ENCODE results near the gene STT3A. TPM values are rescaled to one million over a fixed set of nuclear protein-coding genes. Genes with fewer than 3 reads are reported as not detected.
"Not testable (repeated sequence)": the region's sequence is repeated elsewhere in the genome, so short reads cannot be mapped to it uniquely, and the experiment has no call there.

The STT3A gene
- polyA plus RNA-seq (ENCODE audit: insufficient read length in 12 of 12): 100 to 1,000 TPM in 11 of 12 donors, not detected in 1; 101 to 146 (median 127) TPM
- long read RNA-seq, donor 1, full-length matches to known transcripts: 36 of 57 reads
- long read RNA-seq, donor 1, partial matches to known transcripts: 21 of 57 reads
- long read RNA-seq, donor 1, other reads (novel, unspliced or antisense): 0 of 57 reads
- long read RNA-seq, donor 2, full-length matches to known transcripts: 40 of 45 reads
- long read RNA-seq, donor 2, partial matches to known transcripts: 5 of 45 reads
- long read RNA-seq, donor 2, other reads (novel, unspliced or antisense): 0 of 45 reads
- long read RNA-seq, donor 3, full-length matches to known transcripts: 15 of 15 reads
- long read RNA-seq, donor 3, partial matches to known transcripts: 0 of 15 reads
- long read RNA-seq, donor 3, other reads (novel, unspliced or antisense): 0 of 15 reads
- long read RNA-seq, donor 4, full-length matches to known transcripts: 10 of 10 reads
- long read RNA-seq, donor 4, partial matches to known transcripts: 0 of 10 reads
- long read RNA-seq, donor 4, other reads (novel, unspliced or antisense): 0 of 10 reads
- long read RNA-seq, donor 5: 0 reads
- long read RNA-seq, donor 6, full-length matches to known transcripts: 19 of 19 reads
- long read RNA-seq, donor 6, partial matches to known transcripts: 0 of 19 reads
- long read RNA-seq, donor 6, other reads (novel, unspliced or antisense): 0 of 19 reads
- long read RNA-seq, donor 7, full-length matches to known transcripts: 10 of 10 reads
- long read RNA-seq, donor 7, partial matches to known transcripts: 0 of 10 reads
- long read RNA-seq, donor 7, other reads (novel, unspliced or antisense): 0 of 10 reads
- long read RNA-seq, donor 8, full-length matches to known transcripts: 28 of 28 reads
- long read RNA-seq, donor 8, partial matches to known transcripts: 0 of 28 reads
- long read RNA-seq, donor 8, other reads (novel, unspliced or antisense): 0 of 28 reads
- long read RNA-seq, donor 9, full-length matches to known transcripts: 20 of 25 reads
- long read RNA-seq, donor 9, partial matches to known transcripts: 5 of 25 reads
- long read RNA-seq, donor 9, other reads (novel, unspliced or antisense): 0 of 25 reads
- long read RNA-seq, donor 10, full-length matches to known transcripts: 21 of 34 reads
- long read RNA-seq, donor 10, partial matches to known transcripts: 13 of 34 reads
- long read RNA-seq, donor 10, other reads (novel, unspliced or antisense): 0 of 34 reads
- long read RNA-seq, donor 11, full-length matches to known transcripts: 34 of 34 reads
- long read RNA-seq, donor 11, partial matches to known transcripts: 0 of 34 reads
- long read RNA-seq, donor 11, other reads (novel, unspliced or antisense): 0 of 34 reads

DNA sequence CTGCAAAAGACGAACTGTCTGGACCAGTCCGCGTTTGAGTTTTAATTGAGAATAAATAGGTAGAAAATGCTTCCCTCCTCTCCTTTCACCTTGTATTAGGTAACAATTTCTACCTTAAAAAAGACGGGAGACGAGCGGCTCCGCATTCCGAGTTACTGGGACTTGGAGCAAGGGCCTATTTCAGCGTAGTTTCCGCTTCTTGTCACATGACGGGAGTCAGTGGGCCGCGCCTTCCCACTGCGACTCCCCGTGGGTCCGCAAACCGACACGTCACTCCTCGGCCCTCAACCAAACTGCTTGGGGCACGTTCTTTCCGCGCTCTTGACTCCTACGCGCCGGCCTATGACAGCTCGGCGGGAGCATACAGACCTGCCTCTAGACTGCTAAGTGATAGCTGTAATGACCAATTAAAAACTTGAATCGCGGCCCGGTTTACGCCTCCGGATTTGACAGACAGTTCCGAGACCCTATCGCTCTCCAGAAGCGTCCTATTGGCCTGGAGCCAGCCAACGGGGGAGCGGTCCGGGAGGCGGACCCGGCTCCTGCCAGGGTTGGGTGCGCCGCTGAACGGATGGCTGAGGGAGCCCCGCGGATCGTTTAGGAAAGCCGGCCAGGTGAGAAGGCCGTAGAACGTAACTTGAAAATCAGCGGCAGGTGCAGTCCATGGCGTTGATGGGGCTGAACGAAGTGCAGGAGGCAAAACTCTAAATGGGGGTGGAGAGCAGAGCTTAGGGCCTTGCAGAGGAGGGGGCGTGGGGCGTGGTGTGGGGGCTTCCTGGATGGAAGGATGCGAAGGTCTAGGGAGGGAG, at the start of gene STT3A:
STT3A (plus strand) TSS at position 548 of the 809 bp plus-strand sequence. CDS start 3,064 bp downstream, outside the sequence.
- DNase-seq: peak; percentile 100

DNA sequence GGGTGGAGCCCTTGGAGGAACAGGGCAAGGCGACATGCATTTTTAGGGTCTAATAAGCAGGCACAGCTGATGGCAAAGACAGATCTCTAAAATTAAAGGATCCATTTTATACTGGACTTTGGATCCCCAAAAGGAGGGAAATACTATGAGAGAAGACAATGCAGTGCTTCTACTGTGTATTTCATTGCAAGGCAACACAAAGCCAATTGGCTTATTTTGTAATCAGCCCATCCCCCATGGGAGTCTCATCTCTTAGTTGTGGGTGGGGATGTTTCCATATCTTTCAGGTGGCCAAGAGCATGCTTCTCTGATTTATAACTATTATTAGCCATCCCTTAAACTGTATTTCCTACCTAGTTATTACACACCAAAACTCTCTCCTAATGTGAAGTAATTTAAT, 41.9 kb upstream of the STT3A start:
- DNase-seq: no peak

DNA sequence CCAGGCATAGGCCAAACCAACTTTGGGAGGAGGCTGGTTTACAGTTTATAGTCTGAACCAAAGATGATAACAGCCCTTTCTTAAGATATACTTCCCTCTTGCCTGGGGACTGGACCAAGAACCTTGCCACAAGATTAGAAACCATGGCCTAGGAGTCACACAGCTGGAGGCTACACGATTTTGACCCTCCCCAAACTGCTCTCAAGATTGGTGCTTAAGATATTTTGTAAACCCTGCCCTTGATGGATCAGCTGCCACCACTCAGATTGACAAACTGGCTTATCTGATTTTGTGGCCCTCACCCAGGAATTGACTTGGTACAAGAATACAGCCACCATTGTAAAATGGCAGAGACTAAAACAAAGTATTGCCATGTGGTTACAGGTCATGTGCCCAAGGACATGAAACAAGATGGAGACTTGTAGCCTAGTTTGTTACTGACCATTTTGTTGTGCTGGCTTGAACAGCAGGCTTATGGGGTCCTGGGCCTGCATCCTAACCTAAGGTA, 40.8 kb upstream of the STT3A start:
- no peak for DNase-seq

DNA sequence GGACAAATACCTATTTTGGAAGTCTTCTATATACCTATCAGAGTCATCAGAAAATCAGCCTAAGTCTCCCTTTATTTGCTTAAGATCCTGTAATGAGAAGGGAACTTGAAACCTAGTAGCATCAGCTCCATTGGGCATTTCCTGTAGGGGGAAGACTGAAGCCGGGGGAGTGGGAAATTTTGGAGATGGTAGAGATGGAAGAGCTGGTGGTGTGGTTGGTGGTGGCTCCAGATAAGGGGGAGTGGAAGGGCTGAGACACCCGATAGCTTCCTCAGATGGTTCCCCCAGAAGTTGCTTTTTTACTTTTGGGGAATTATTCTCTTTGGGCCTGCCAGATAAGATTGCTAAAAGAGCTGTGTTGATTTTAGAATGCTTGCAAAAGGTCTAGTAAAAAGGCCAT, 39.7 kb upstream of the STT3A start:
- no peak for DNase-seq

DNA sequence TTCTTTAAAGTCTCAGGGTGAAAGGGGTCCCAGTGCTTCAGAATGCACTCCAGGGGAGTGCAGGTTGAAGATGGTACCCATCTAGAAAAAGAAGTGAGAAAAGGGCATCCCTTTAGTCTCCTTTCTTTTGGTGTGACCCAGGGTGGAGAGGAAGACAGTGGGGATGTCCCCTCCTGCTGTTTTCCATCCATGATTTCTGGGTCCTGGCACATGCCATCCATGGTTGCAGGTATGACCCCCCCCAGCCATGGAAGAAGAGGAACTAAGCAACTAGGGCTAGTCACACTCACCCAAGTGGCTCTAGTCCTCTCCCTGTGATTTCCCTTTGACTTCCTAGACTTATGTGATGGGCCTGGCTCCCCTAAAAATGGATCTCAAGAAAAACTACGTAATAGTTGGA, 39.3 kb upstream of the STT3A start:
- no peak for DNase-seq

DNA sequence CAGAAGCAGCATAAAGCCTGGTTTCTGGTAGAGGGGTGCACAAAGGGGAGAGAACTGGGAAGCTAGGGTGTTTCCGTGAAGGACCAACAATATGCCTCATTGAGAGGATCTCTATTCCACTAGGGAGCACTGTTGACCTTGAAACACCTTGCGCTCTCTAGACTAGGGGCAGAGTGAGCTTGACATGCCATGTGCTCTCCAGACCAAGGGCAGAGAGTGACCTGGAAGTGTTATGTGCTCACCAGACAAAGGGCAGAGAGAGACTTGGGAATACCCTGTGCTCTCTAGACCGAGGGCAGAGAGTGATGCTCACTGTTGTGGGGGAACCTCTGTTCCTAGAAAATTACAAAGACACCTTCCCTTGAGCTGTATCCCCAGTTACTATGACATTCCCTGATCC, 38.6 kb upstream of the STT3A start:
- DNase-seq: no peak

DNA sequence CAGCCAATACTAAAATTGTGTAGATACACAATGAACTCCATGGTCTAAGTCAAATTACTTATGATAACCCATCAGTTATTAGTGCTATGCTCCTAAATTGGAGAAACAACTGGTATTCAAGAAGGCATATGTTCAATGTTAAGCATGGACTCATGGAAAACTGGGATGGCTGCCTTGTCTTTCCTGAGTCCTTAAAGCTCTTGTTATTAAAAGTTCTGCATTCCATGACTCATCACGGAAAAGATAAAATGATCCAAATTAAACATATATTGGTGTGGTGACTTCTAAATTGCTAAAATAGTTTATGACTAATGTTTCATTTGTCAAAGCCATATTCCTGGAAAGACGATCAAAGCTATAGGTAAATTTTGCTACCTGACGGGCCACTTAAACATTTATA, 32.8 kb upstream of the STT3A start:
- no peak for DNase-seq

DNA sequence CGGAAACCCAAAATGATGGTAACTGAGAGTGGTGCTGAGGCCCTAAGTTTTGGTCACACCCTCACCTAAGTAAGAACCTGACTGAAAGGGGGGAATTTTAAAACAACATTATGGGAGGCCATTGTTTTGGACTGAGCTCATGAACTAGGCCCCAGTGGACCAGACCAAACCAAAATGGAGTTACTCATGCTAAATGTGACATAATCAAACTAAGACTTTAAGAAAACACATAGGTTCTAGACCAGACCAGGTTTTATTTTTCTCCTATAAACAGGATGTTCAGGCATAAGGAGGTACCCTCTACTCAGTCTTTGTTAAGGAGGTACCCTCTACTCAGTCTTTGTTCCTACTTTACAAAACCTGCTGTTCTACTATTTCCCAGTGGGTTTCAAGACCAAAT, 30.7 kb upstream of the STT3A start:
- DNase-seq: no peak

DNA sequence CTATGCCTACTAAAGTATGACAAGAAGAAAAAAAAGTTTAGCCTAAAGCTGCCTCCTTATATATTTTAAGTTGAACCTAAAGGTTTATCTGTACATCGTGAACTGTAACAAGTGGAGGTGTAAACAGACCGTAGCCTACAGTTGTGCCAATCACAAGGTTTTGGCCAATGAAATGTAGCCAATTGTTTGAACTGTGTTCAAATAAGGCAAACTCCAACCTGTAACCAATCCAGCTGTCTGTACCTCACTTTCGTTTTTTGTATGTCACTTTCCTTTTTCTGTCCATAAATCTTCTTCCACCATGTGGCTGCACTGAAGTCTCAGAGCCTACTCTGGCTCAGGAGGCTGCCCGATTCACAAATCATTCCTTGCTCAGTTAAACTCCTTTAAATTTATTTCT, 30.2 kb upstream of the STT3A start:
- DNase-seq: no peak

DNA sequence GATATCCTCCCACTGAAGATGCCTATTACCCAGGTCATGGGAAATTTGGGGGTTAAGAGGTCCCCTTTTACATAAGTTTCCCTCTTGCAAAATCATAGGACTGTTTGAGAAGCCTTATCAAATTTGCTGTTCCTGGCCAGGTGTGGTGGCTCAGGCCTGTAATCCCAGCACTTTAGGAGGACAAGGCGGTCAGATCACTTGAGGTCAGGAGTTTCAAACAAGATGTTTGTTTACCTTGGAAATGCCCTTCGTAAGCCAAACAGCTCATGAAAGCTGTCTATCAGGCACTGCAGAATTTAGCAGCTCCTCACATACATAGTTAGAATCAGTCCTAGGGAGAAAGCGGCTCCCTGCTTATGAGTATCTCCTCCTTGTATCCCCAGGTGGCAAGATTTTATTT, 28.3 kb upstream of the STT3A start:
- no peak for DNase-seq

DNA sequence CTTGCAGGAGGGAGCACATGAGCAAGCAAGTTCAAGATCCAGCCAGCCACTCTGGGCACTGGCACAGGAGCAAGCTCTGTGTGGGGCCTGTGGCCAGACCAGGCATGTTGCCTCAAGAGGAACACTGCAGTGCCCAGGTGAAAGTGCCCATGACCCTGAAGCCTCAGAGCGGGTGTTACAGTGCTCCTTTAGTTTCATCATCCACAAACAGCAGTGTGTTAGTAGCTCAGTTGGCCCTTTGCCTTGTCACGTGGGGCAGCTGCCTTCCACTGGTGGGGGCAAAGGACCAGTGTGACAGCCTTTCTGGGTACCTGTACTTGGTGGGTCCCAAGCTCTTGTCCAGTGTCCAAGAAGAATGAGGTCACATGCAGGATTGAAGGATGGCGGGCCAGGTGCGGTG, 26.4 kb upstream of the STT3A start:
- no peak for DNase-seq

DNA sequence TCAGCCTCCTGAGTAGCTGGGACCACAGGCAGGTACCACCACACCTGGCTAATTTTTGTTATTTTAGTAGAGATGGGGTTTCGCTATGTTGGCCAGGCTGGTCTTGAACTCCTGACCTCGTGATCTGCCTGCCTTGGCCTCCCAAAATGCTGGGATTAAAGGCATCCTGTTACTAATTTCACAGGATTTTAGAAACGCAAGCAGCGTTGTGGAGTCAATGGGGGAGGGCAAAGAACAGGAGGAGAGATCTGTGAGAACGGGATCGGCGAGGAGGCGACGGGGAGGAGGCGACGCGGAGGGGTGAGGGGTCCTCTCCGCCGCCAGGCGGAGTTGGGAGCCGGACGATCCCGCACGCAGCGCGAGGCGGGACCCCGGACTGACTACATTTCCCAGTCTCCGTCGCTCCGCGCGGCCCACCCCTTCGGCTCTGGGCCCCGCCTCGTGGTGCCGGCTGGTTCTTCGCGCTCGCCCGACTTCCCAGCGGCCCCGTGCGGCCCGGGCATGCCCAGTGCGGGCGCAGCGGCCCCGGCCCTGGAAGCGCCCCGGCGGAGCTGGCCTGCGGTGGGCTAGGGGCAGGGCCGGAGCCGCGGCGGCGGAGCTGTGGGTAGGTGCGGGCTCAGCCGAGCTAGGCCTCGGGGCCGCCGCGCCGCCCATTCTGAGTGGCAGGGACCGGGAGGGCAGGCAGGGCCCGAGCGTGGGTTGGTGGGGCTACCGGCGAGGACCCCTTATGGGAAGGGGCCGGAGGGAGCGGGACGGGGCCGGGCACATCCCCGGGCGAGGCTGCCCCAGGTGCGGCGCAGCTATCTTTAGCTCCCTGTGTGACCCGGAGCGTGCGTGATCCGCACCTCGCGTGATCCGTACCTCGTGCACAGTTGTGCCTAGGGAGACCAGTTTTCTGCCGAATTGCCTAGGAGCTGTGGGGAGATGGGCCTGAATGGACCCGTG, 23.4 kb upstream of the STT3A start, which contains the start of gene EI24:
EI24 (plus strand) TSS at position 508 of the 945 bp plus-strand sequence. CDS start 3,051 bp downstream, outside the sequence.
- DNase-seq: peak; percentile 91

DNA sequence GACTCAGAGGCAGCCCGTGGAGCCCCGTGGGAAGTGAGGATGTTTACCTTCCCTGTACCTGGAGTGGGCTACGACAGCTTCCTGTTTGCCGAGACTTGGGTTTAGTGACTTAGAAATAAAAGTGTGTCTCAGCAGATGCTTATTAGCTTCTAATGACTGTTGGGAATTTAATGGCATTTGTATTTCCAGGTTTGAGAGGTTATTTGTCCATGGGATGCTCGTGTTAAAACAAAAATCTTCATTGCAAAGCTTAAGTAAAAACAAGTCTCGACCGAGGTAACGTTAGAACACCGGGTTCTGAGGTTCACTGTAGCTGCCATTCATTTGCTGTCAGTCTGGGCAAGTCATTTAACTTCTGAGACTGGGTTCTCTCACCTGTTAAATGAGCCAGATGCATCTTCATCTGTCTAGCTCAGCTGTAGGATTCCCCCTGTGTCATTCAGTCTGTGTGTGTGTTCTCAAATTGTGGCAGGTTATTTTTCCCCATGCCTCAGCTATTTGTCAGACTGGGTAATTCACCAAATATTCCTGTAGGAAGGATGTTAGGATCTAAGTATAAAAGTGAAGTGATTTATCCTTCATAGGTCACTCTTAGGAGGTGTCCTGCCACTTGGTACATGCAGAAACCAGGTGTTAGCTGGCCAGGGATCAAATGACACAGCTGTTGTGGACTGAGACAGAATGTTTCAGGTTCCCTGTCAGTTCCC, 22.6 kb upstream of the STT3A start:
- DNase-seq: no peak

DNA sequence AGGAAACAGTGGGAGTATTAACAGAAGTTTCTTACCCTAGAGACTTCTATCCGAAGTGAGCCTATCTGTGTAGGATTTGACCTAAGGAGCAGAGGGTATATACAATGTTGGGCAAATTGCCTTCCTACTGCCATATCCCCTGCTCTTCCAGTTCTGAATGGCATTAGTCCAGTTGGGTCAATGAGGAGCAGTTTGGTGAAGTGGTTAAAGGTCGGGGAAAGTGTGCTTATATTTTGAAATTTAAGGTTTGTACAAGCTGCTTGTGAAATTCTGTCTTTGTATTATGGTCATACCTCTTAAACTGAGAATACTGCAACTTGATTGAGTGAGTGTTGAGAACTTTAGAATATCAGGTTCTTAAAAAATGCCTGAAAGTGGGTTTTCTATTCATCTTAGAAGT, 21.7 kb upstream of the STT3A start:
- no peak for DNase-seq

DNA sequence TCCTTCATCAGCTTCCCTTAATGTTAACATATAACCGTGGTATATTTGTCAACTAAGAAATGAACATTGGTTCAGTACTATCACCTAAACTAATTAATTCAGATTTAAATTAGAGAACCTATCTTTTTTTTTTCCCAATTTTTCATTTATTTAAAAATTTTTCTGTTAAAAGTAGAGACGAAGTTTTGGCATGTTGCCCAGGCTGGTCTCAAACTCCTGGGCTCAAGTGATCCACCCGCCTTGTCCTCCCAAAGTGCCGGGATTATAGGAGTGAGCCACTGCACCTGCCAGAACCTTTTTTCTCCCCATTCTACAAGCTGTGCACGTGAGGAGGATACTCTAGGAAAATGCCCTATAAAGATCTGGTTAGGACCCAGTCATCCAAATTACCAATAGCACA, 19.7 kb upstream of the STT3A start:
- DNase-seq: no peak

DNA sequence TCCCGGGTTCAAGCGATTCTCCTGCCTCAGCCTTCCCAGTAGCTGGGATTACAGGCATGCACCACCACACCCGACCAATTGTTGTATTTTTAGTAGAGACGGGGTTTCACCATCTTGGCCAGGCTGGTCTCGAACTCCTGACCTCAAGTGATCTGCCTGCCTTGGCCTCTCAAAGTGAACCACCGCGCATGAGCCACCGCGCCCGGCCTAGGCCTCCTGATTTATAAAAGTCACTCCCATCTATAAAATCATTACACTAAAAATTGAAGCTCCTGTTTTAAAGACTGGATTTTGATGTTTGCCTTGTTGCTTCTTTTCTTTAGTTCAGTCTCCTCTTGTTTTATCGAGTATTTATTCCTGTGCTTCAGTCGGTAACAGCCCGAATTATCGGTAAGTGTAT, 15.5 kb upstream of the STT3A start:
- not testable (repeated sequence) for DNase-seq

DNA sequence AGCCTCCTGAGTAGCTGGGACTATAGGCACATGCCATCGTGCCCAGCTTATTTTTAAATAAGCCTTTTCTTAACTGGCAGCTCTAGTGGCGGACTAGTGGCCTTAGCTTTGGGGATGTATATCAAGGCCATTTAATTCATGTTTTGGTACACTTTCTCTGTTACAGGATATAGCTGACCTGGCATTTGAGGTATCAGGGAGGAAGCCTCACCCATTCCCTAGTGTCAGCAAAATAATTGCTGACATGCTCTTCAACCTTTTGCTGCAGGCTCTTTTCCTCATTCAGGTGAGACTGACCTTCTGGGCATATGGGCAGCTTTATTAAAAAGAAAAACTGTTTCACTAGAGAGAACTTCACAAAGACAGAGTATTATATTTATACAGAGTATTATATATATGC, 13.9 kb upstream of the STT3A start:
- DNase-seq: no peak

DNA sequence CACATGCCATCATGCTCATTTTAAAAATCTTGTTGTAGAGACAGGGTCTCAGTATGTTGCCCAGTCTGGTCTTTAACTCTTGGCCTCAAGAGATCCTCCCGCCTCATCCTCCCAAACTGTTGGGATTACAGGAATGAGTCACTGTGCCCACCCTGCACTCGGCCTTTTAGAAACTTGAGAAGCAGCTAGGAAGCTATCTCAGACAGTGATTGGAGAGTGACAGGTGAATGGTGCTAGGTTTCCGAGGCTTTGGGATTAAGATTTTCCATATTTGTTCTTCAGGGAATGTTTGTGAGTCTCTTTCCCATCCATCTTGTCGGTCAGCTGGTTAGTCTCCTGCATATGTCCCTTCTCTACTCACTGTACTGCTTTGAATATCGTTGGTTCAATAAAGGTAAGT, 12.8 kb upstream of the STT3A start:
- no peak for DNase-seq

DNA sequence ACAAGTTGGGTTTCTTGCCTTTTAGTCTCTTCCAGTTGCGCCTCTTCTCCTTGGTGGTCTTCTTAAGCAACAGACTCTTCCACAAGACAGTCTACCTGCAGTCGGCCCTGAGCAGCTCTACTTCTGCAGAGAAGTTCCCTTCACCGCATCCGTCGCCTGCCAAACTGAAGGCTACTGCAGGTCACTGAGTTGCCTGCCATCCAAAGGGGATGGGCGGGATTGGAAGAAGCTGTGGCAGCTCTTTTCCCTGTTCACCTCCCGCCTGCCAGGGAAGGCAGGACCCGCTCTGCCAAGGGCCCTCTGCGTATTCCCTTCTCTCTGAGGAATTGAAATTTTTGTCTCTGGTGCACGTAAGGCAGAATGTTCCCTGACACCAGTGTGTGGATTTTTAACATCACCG, 9.2 kb upstream of the STT3A start:
- DNase-seq: no peak

Measured in muscle of arm (tissue), 14 donors.